Stomach (tissue), 9 donors: ENCODE data around the gene WNT4. TPM values are rescaled to one million over a fixed set of nuclear protein-coding genes. Genes with fewer than 3 reads are reported as not detected.

Experiments
- DNase-seq, 2 donors: peaks; one replicate each; pipeline versions ENCODE4 v3.0.0 to v3.0.0-alpha.2; 2013 to 2019
- H3K27ac ChIP-seq, 5 donors: fragments of 200-600 bp in 4 of 5; sonication (generic) in 4 of 5; one replicate each; pipeline ENCODE4 v1.5.1; 2013 to 2019; ENCODE audit warnings: mild to moderate bottlenecking in 1 of 5, moderate library complexity in 1 of 5
- H3K27me3 ChIP-seq, 3 donors: fragments of 200-600 bp; sonication (generic); one replicate each; pipeline ENCODE4 v1.5.1; 2017 to 2019; ENCODE audit warnings: mixed run types in 1 of 3
- H3K36me3 ChIP-seq, 4 donors: fragments of 200-600 bp; sonication (generic); 1 replicate in 3 of 4; 2 replicates in 1 of 4; pipeline ENCODE4 v1.5.1; 2016 to 2019
- H3K4me1 ChIP-seq, 4 donors: fragments of 200-600 bp; sonication (generic); one replicate each; pipeline ENCODE4 v1.5.1; 2016 to 2019
- H3K4me3 ChIP-seq, 4 donors: fragments of 200-600 bp; sonication (generic) in 3 of 4; one replicate each; pipeline ENCODE4 v1.5.1; 2016 to 2019; ENCODE audit warnings: mild to moderate bottlenecking in 1 of 4
- H3K9me3 ChIP-seq, 4 donors: fragments of 200-600 bp; sonication (generic); one replicate each; pipeline ENCODE4 v1.5.1; 2016 to 2019
- EP300 ChIP-seq: sonication (generic); formaldehyde crosslinking; IDR thresholded peaks from one replicate; pipeline ENCODE4 v1.6.1; 2017; ENCODE audit warnings: antibody characterized with exemption
- POLR2A ChIP-seq, 4 donors: fragments of 450-650 bp; IDR thresholded peaks; one replicate each; pipeline ENCODE4 v1.6.1; 2016; ENCODE audit warnings: antibody characterized with exemption in 4 of 4, control low read depth in 2 of 4, mild to moderate bottlenecking in 1 of 4, moderate library complexity in 1 of 4
- POLR2AphosphoS5 ChIP-seq, 3 donors: sonication (generic); formaldehyde crosslinking; IDR thresholded peaks; one replicate each; pipeline ENCODE4 v1.6.1; 2016; ENCODE audit warnings: antibody characterized with exemption in 3 of 3
- WGBS, 5 donors: extraction: QIAGEN DNeasy Blood & Tissue Kit in 3 of 5; methylation state at CpG; one replicate each; pipeline versions ENCODE4 v1.1.5 to v1.1.7; 2013 to 2018; 5-methylcytosine and 5-hydroxymethylcytosine counted together
- intact Hi-C: fragments of 100-400 bp; cut with DNase I; formaldehyde crosslinking; loops from one replicate; pipeline ENCODE4 v1.15.1; 2023; ENCODE audit warnings: low total_unique reads
- polyA plus RNA-seq, 3 donors: library from polyadenylated mRNA; stranded (reverse); fragments of 200-250 nt; gene quantifications; one replicate each; pipeline ENCODE4 v1.2.3, GENCODE V29; 2013
- total RNA-seq, 5 donors: library from RNA; depleted of rRNA; stranded (reverse); fragments of >200 nt; gene quantifications; one replicate each; pipeline versions ENCODE4 v1.1.0 to v1.2.3, GENCODE V29; 2014 to 2016
- TF ChIP-seq, protein P1 (sequence below), 7 experiments: fragments of 450-650 bp in 4 of 7; fragments of 200-600 bp in 3 of 7; sonication (generic) in 3 of 7; IDR thresholded peaks; one replicate each; pipeline ENCODE4 v1.5.1; 2016 to 2019; ENCODE audit warnings: antibody characterized with exemption in 7 of 7, control low read depth in 2 of 7, mild to moderate bottlenecking in 1 of 7
- donor health status: healthy with polysubstance abuse.
- donor health status: Bipolar disorder and iron deficiency.
- donor health status: healthy.

The WNT4 gene
- total and polyA plus RNA-seq, 8 donors: 0.58 to 10.0 (median 4.5) TPM

- H3K4me1 ChIP-seq: peaks cover 37 to 95% (median 65%) of the 10 kb centered on the region in 4 donors
- no peak for TF ChIP-seq POLR2AphosphoS5 (IDR thresholded peaks at IDR 0.05)
- no peak for TF ChIP-seq POLR2A (IDR thresholded peaks at IDR 0.05)
- TF ChIP-seq EP300: no peak
- TF ChIP-seq, protein P1, sequence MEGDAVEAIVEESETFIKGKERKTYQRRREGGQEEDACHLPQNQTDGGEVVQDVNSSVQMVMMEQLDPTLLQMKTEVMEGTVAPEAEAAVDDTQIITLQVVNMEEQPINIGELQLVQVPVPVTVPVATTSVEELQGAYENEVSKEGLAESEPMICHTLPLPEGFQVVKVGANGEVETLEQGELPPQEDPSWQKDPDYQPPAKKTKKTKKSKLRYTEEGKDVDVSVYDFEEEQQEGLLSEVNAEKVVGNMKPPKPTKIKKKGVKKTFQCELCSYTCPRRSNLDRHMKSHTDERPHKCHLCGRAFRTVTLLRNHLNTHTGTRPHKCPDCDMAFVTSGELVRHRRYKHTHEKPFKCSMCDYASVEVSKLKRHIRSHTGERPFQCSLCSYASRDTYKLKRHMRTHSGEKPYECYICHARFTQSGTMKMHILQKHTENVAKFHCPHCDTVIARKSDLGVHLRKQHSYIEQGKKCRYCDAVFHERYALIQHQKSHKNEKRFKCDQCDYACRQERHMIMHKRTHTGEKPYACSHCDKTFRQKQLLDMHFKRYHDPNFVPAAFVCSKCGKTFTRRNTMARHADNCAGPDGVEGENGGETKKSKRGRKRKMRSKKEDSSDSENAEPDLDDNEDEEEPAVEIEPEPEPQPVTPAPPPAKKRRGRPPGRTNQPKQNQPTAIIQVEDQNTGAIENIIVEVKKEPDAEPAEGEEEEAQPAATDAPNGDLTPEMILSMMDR (IDR thresholded peaks at IDR 0.05): no peak
- no peaks in the 10 kb centered on the region for H3K27me3 ChIP-seq
- no peaks in the 10 kb centered on the region for H3K9me3 ChIP-seq
- peaks cover 4 to 78% (median 36%) of the 10 kb centered on the region in 4 donors for H3K36me3 ChIP-seq
- 92 to 100% (median 95%) methylated on average over 1 of the region's 1 CpG for WGBS, 5 donors
- H3K4me3 ChIP-seq: no peak overlapping the region
- intact Hi-C loops: no loop called here
- peak overlapping the region in 1 of 5 donors; percentile 13 for H3K27ac ChIP-seq
- no peak for DNase-seq
Measured at GRCh38 chr1:22111115-22111514, 31.8 kb downstream of the WNT4 start.

DNA sequence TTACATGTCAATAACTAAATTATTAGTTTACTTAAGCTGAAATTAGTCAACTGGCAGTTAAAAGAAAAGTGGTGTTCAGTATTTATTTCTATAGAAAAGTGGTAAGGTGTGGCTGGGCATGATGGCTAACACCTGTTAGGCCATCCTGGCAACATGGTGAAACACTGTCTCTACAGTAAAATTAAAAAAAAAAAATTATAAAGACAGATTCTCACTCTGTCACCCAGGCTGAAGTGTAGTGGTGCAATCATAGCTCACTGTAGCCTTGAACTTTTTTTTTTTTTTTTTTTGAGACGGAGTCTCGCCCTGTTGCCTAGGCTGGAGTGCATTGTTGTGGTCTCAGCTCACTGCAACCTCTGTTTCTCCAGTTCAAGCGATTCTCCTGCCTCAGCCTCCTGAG is 32.9 kb downstream of the WNT4 start:
- no peak overlapping the region for H3K4me3 ChIP-seq
- intact Hi-C loops: no loop called here
- H3K9me3 ChIP-seq: no peaks in the 10 kb centered on the region
- peaks cover 37 to 93% (median 62%) of the 10 kb centered on the region in 4 donors for H3K4me1 ChIP-seq
- peaks cover 4 to 72% (median 41%) of the 10 kb centered on the region in 4 donors for H3K36me3 ChIP-seq
- no peak overlapping the region for H3K27ac ChIP-seq
- no peak for DNase-seq
- TF ChIP-seq, protein P1 (IDR thresholded peaks at IDR 0.05): no peak
- TF ChIP-seq POLR2AphosphoS5 (IDR thresholded peaks at IDR 0.05) (no peak), EP300 (no peak), POLR2A (IDR thresholded peaks at IDR 0.05) (no peak)
- WGBS, 5 donors: 89 to 97% (median 92%) methylated on average over 3 of the region's 3 CpGs
- no peaks in the 10 kb centered on the region for H3K27me3 ChIP-seq

DNA sequence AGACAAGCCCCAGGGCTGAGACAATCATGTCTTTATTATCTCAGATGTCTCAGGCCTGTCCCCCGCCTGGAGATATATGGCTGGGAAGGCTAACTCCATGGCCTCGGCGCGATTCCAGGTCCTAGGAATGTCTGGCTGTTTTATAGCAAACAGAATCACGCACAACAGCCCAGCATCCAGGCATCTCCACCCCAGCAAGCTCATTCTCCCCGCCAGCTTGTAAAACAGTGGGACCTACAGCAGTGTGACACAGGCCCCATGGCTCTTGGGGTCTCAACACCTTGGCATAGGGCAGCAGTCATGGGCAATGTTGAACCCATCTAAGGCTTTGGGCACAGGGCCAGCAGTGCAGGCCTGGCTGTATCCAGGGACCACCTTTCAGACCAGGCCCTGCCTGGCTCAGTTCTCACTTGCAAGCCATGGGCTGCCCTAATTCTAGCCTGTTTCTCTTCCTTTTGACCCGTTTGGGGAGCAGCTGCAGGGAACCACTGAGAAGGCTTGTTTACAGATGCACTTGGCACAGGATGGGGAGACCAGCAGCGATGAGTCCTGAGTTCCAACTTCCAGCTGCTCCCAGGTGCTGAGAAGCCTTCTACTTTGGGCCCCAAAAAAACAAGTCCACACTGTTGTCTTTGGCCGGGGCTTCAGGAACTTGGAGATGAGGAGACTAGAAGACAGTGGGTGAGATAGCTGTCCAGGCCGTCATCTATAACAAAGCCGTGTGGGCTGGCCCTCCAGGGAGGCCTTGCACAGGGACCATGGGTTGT is 34.4 kb downstream of the WNT4 start:
- WGBS, 5 donors: 53 to 69% (median 64%) methylated on average over 9 to 11 of the region's 11 CpGs
- Histone ChIP-seq H3K4me3 (no peak overlapping the region), H3K27ac (peak overlapping the region in 3 of 5 donors; percentile 30 to 59 (median 37)), H3K9me3 (no peaks in the 10 kb centered on the region), H3K27me3 (no peaks in the 10 kb centered on the region), H3K4me1 (peaks cover 26 to 82% (median 53%) of the 10 kb centered on the region in 4 donors), H3K36me3 (peaks cover 4 to 66% (median 37%) of the 10 kb centered on the region in 4 donors)
- DNase-seq: peak in 1 of 2 donors; percentile 81
- intact Hi-C loops: no loop called here
- TF ChIP-seq POLR2AphosphoS5 (IDR thresholded peaks at IDR 0.05): no peak
- no peak for TF ChIP-seq POLR2A (IDR thresholded peaks at IDR 0.05)
- no peak for TF ChIP-seq EP300
- TF ChIP-seq, protein P1 (IDR thresholded peaks at IDR 0.05): no peak

DNA sequence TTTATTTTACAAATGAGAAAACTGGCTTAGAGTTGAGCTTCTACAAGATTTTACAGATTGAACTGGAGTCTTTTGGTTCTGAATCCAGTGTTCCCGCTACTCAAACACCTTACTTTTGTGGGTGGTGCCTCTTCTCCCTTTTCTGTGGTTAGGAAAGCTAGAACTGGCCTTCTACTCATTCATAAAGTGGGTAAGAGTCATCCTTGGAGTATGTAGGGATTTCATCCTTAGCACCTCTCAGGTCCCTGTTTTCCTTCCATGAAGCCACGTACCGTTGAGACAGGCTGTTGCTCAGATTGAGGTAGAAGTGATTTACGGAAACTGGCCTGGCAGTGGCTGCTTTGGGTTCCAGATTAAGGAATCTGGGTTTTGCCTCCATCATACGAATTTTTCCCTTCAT is 35.8 kb downstream of the WNT4 start:
- TF ChIP-seq POLR2AphosphoS5 (IDR thresholded peaks at IDR 0.05) (no peak), POLR2A (IDR thresholded peaks at IDR 0.05) (no peak), EP300 (no peak)
- TF ChIP-seq, protein P1 (IDR thresholded peaks at IDR 0.05): no peak
- 85 to 94% (median 91%) methylated on average over 5 of the region's 5 CpGs for WGBS, 5 donors
- H3K4me3 ChIP-seq: no peak overlapping the region
- no peaks in the 10 kb centered on the region for H3K27me3 ChIP-seq
- no peaks in the 10 kb centered on the region for H3K9me3 ChIP-seq
- peaks cover 22 to 81% (median 56%) of the 10 kb centered on the region in 4 donors for H3K4me1 ChIP-seq
- H3K27ac ChIP-seq: peak overlapping the region in 1 of 5 donors; percentile 59
- DNase-seq: no peak
- intact Hi-C loops: no loop called here
- H3K36me3 ChIP-seq: peaks cover 4 to 59% (median 26%) of the 10 kb centered on the region in 4 donors
